Mesothelial cell of epicardium (in vitro differentiated cells): Measurements from ENCODE around the gene MIER1. TPM values are rescaled to one million over a fixed set of nuclear protein-coding genes. Genes with fewer than 3 reads are reported as not detected.

Experiments used
- DNase-seq, 2 experiments: peaks; one replicate each; pipeline ENCODE4 v3.0.0; 2021; ENCODE audit warnings: low spot score in 2 of 2; ENCODE audit not compliant: unreplicated experiment in 2 of 2
- H3K27ac Mint-ChIP-seq: 2 replicates; pipeline ENCODE4 v1.8.0; 2021; ENCODE audit warnings: mixed read lengths
- H3K27me3 Mint-ChIP-seq: 2 replicates; pipeline ENCODE4 v1.8.0; 2021; ENCODE audit warnings: low read depth, mixed read lengths
- H3K36me3 Mint-ChIP-seq: 2 replicates; pipeline ENCODE4 v1.8.0; 2021; ENCODE audit warnings: mixed read lengths
- H3K4me1 Mint-ChIP-seq: 2 replicates; pipeline ENCODE4 v1.8.0; 2021; ENCODE audit warnings: mixed read lengths
- H3K4me3 Mint-ChIP-seq: 2 replicates; pipeline ENCODE4 v1.8.0; 2021; ENCODE audit warnings: mild to moderate bottlenecking, moderate library complexity, mixed read lengths
- H3K9me3 Mint-ChIP-seq: 2 replicates; pipeline ENCODE4 v1.8.0; 2021; ENCODE audit warnings: mixed read lengths
- total RNA-seq: library from RNA; stranded (reverse); gene quantifications from 3 replicates; pipeline ENCODE4 v1.2.1, GENCODE V29; 2021
- TF ChIP-seq, protein P1 (sequence below): fragments of 200-600 bp; sonication (generic); IDR thresholded peaks from one replicate; pipeline ENCODE4 v1.5.0; 2021; ENCODE audit warnings: antibody characterized with exemption; ENCODE audit not compliant: unreplicated experiment

MIER1 gene
- total RNA-seq, 1 donor from 2014 or later, result 36.5 TPM

DNA sequence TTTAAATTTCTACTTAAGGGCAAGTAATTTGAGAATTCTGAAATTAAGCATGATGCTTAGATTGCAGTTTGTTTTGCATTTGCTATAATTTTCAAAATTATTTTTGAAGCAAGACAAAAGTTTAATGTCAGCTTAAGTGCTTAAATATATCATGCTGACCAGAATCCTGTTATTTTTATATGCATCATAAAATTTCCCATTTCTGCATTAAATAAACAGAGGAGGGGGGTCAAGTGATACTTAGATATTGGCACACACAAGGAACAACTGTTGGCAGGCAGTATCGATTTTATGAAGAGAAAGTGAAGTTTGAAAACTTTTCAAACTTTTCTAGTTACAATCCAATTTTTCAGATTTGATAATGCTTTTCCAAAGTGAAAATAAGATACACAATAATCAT lies 61.0 kb downstream of the MIER1 start:
- Mint-ChIP-seq H3K9me3 (no peaks in the 10 kb centered on the region), H3K36me3 (peaks cover 16% of the 10 kb centered on the region)

GRCh38 chr1:66993076-66993475 lies 68.3 kb downstream of the MIER1 start:
- Mint-ChIP-seq H3K9me3 (no peaks in the 10 kb centered on the region), H3K36me3 (peaks cover 12% of the 10 kb centered on the region), H3K4me1 (peaks cover 3% of the 10 kb centered on the region), H3K27ac (no peak overlapping the region), H3K27me3 (no peaks in the 10 kb centered on the region), H3K4me3 (no peak overlapping the region)
- no peak for DNase-seq
- TF ChIP-seq, protein P1, sequence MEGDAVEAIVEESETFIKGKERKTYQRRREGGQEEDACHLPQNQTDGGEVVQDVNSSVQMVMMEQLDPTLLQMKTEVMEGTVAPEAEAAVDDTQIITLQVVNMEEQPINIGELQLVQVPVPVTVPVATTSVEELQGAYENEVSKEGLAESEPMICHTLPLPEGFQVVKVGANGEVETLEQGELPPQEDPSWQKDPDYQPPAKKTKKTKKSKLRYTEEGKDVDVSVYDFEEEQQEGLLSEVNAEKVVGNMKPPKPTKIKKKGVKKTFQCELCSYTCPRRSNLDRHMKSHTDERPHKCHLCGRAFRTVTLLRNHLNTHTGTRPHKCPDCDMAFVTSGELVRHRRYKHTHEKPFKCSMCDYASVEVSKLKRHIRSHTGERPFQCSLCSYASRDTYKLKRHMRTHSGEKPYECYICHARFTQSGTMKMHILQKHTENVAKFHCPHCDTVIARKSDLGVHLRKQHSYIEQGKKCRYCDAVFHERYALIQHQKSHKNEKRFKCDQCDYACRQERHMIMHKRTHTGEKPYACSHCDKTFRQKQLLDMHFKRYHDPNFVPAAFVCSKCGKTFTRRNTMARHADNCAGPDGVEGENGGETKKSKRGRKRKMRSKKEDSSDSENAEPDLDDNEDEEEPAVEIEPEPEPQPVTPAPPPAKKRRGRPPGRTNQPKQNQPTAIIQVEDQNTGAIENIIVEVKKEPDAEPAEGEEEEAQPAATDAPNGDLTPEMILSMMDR, result no peak

More for the DNA sequence above, 61.0 kb downstream of the MIER1 start:
- no peak overlapping the region for H3K27ac Mint-ChIP-seq
- no peaks in the 10 kb centered on the region for H3K27me3 Mint-ChIP-seq
- no peak for DNase-seq
- no peak overlapping the region for H3K4me3 Mint-ChIP-seq
- TF ChIP-seq, protein P1, result no peak
- H3K4me1 Mint-ChIP-seq, result no peaks in the 10 kb centered on the region

GRCh38 chr1:66996018-66996682 lies 71.4 kb downstream of the MIER1 start:
- DNase-seq, result peak in 1 of 2 experiments; percentile 46
- Mint-ChIP-seq H3K9me3 (no peaks in the 10 kb centered on the region), H3K27me3 (no peaks in the 10 kb centered on the region), H3K36me3 (peaks cover 9% of the 10 kb centered on the region), H3K4me1 (peaks cover 4% of the 10 kb centered on the region), H3K4me3 (no peak overlapping the region), H3K27ac (no peak overlapping the region)
- TF ChIP-seq, protein P1, result no peak

- Mint-ChIP-seq H3K27me3 (no peaks in the 10 kb centered on the region), H3K4me1 (peaks cover 1% of the 10 kb centered on the region), H3K27ac (no peak overlapping the region), H3K9me3 (no peaks in the 10 kb centered on the region), H3K4me3 (no peak overlapping the region), H3K36me3 (peaks cover 21% of the 10 kb centered on the region)
- TF ChIP-seq, protein P1, result no peak
- no peak for DNase-seq
Observed at GRCh38 chr1:66998972-66999371, 74.2 kb downstream of the MIER1 start.

- TF ChIP-seq, protein P1, result no peak
- no peak overlapping the region for H3K4me3 Mint-ChIP-seq
- peaks cover 1% of the 10 kb centered on the region for H3K4me1 Mint-ChIP-seq
- H3K27me3 Mint-ChIP-seq, result no peaks in the 10 kb centered on the region
- DNase-seq, result no peak
- peaks cover 21% of the 10 kb centered on the region for H3K36me3 Mint-ChIP-seq
- H3K9me3 Mint-ChIP-seq, result no peaks in the 10 kb centered on the region
- H3K27ac Mint-ChIP-seq, result peak overlapping the region; percentile 44
Observed at GRCh38 chr1:66999640-67000400, 75.0 kb downstream of the MIER1 start.
